Activated CD8-positive, alpha-beta memory T cell treated with anti-CD3 and anti-CD28 coated beads, Interleukin-2, amount 10 ng/mL, durations not matched to agents 7 days and 5 days (primary cell): Measurements from ENCODE around the gene MPDZ. TPM values are rescaled to one million over a fixed set of nuclear protein-coding genes. Genes with fewer than 3 reads are reported as not detected.

Experiments
- ATAC-seq: fragments of 150-1000 bp; cut with Tn5 transposase; one replicate; pipeline ENCODE4 v1.10.0; 2021; ENCODE audit warnings: moderate library complexity
- CTCF ChIA-PET: fragments of 350-600 bp; sonication (Branson Sonifier 250); formaldehyde crosslinking; loops from one replicate; lab custom pipeline; 2021; ENCODE audit warnings: antibody characterized with exemption; lab: Charles Lee
- DNase-seq: peaks from one replicate; pipeline ENCODE4 v3.0.0-alpha.2; 2020
- H3K27ac Mint-ChIP-seq: one replicate; pipeline ENCODE4 v1.8.0; 2021; ENCODE audit warnings: mild to moderate bottlenecking, mixed read lengths
- H3K27me3 Mint-ChIP-seq: one replicate; pipeline ENCODE4 v1.8.0; 2021; ENCODE audit warnings: mixed read lengths
- H3K36me3 Mint-ChIP-seq: one replicate; pipeline ENCODE4 v1.8.0; 2021; ENCODE audit warnings: mild to moderate bottlenecking, mixed read lengths
- H3K4me1 Mint-ChIP-seq: one replicate; pipeline ENCODE4 v1.8.0; 2021; ENCODE audit warnings: mixed read lengths
- H3K4me3 Mint-ChIP-seq: one replicate; pipeline ENCODE4 v1.8.0; 2021; ENCODE audit warnings: mild to moderate bottlenecking, moderate library complexity, mixed read lengths
- H3K9me3 Mint-ChIP-seq: one replicate; pipeline ENCODE4 v1.8.0; 2022; ENCODE audit warnings: low read depth, mixed read lengths
- total RNA-seq, 2 experiments: library from RNA; stranded (reverse); gene quantifications; one replicate each; pipeline ENCODE4 v1.2.3, GENCODE V29; 2021

The MPDZ gene
- total RNA-seq, 2 experiments from 2014 or later = not detected

DNA sequence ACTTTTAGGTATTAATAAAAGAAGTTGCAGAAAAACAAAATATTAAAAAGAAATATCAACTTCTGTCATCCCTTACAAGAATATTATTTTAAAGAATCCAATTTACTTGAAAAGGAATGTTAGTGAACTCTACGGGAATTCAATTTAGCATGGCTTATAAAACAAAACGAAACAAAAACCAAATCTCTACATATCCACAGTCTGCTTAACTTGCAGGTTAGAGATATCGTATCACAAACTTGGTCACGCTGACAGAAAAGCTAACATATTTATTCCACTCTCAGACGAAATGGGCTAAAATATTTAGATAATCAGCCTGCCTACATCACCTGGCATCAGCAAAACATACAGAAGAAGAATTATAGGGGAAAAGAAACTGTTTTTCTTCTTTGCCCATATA lies 92.7 kb downstream of the MPDZ start:
- CTCF ChIA-PET = no interaction called here
- no peak overlapping the region for H3K27ac Mint-ChIP-seq
- no peaks in the 10 kb centered on the region for H3K4me1 Mint-ChIP-seq
- H3K36me3 Mint-ChIP-seq = no peaks in the 10 kb centered on the region
- no peak overlapping the region for H3K4me3 Mint-ChIP-seq
- ATAC-seq = no peak
- no peak for DNase-seq
- H3K9me3 Mint-ChIP-seq = peaks cover 4% of the 10 kb centered on the region
- no peaks in the 10 kb centered on the region for H3K27me3 Mint-ChIP-seq

DNA sequence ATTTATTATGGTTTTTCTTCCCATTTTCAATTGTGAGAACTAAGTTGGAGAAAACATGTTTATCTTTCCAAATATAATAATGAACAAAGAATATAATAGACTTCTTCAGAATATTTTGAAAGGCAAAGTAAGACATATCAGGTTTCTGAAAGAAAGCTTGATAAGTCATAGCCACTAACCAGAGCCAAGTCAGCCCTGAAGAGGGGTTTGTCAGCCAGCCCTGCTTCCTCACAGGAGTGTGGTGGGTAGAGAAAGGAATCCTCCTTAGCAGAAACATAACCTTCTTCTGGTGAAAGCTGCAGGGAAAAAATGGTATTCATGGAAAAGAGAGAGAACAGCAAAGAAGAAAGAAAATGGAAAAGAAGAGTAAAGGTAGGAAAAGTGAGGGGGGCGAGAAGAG lies 93.4 kb downstream of the MPDZ start:
- DNase-seq (no peak), ATAC-seq (no peak)
- no peak overlapping the region for H3K27ac Mint-ChIP-seq
- CTCF ChIA-PET = no interaction called here
- H3K36me3 Mint-ChIP-seq = no peaks in the 10 kb centered on the region
- H3K27me3 Mint-ChIP-seq = no peaks in the 10 kb centered on the region
- H3K4me1 Mint-ChIP-seq = no peaks in the 10 kb centered on the region
- peaks cover 4% of the 10 kb centered on the region for H3K9me3 Mint-ChIP-seq
- no peak overlapping the region for H3K4me3 Mint-ChIP-seq

- Mint-ChIP-seq H3K4me1 (no peaks in the 10 kb centered on the region), H3K9me3 (peaks cover 11% of the 10 kb centered on the region), H3K27ac (no peak overlapping the region), H3K27me3 (no peaks in the 10 kb centered on the region), H3K4me3 (no peak overlapping the region), H3K36me3 (no peaks in the 10 kb centered on the region)
- CTCF ChIA-PET = no interaction called here
- ATAC-seq (no peak), DNase-seq (no peak)
These were observed 97.8 kb downstream of the MPDZ start for GRCh38 chr9:13181652-13182051.

- Mint-ChIP-seq H3K27ac (no peak overlapping the region), H3K4me3 (no peak overlapping the region), H3K4me1 (no peaks in the 10 kb centered on the region), H3K9me3 (peaks cover 11% of the 10 kb centered on the region), H3K36me3 (no peaks in the 10 kb centered on the region), H3K27me3 (no peaks in the 10 kb centered on the region)
- DNase-seq = no peak
- no peak for ATAC-seq
- CTCF ChIA-PET = no interaction called here
These were observed 100.2 kb downstream of the MPDZ start for GRCh38 chr9:13179257-13179656.

- Mint-ChIP-seq H3K36me3 (no peaks in the 10 kb centered on the region), H3K27ac (no peak overlapping the region), H3K4me3 (no peak overlapping the region), H3K9me3 (peaks cover 17% of the 10 kb centered on the region), H3K27me3 (no peaks in the 10 kb centered on the region), H3K4me1 (no peaks in the 10 kb centered on the region)
- ATAC-seq = no peak
- CTCF ChIA-PET = no interaction called here
- no peak for DNase-seq
These were observed 103.8 kb downstream of the MPDZ start for GRCh38 chr9:13175732-13176131.

DNA sequence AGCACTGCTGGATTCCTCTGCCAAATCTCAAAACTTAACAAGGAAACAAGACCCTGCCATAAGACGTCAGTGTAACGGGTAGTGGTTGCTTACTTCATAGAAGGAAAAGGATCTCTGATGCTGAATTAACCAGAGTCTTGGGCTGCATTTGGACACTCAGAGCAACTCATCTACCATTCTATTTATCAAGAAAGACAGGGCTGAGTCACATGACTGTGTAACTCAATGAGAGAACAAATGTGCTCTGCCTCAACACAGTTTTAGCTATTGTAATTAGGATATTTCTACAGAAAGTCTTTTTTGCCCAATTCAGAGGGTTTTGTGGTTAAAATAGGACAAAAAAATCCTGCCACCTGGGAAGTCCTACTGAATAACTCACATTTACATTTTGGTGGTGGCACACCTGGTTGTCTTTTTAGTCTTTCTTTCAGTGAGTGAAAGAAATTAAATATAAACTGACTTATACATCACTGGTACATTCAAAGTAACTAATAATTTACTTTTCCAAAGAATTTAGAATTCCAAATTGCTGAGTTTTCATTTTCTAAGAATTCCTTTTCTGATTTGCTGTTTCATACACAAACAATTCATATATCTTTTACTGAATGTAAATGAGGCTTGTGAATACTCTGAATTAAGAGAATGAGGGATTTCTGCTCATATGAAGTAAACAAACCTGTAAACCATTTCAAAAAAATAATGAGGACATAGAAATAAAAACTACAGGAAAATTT lies 104.4 kb downstream of the MPDZ start:
- Mint-ChIP-seq H3K36me3 (no peaks in the 10 kb centered on the region), H3K9me3 (peaks cover 14% of the 10 kb centered on the region), H3K4me1 (no peaks in the 10 kb centered on the region), H3K4me3 (no peak overlapping the region), H3K27ac (no peak overlapping the region), H3K27me3 (no peaks in the 10 kb centered on the region)
- CTCF ChIA-PET = no interaction called here
- no peak for DNase-seq
- ATAC-seq = no peak

DNA sequence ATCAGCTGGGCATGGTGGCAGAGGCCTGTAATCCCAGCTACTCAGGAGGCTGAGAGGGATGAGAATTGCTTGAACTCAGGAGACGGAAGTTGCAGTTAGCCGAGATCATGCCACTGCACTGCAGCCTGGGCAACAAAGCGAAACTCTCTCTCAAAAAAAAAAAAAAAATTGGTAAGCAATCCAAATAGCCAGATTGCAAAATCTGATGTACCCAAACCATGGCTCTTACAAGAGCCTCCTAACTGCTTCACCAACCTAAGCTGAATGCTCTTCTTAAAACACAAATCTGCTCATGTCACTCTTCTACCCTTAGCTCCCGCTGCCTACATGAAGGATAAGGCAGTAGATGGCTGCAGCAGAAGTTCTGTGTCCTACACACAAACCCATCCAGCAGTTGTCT lies 105.9 kb downstream of the MPDZ start:
- Mint-ChIP-seq H3K27me3 (no peaks in the 10 kb centered on the region), H3K9me3 (peaks cover 12% of the 10 kb centered on the region), H3K4me1 (no peaks in the 10 kb centered on the region), H3K4me3 (no peak overlapping the region), H3K27ac (no peak overlapping the region), H3K36me3 (no peaks in the 10 kb centered on the region)
- DNase-seq = no peak
- CTCF ChIA-PET = no interaction called here
- ATAC-seq = no peak

DNA sequence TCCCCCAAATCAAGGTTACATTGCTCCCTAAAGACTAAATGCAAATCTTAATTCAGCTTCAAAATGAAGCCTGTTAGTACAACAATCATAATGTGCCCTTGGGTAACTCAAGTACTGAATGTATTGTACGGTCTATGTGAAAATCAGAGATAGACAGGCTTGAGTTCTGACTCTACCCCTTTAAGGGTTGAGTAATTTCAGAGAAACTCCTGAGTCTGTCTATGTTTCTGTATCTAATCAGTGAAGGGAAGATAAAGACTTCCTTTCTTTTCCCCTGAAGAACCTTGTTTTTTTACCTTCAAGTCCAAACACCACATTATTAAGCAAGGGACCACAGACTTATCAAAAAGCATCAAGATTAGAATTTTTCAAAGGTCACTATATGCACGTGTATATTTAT lies 108.2 kb downstream of the MPDZ start:
- Mint-ChIP-seq H3K36me3 (no peaks in the 10 kb centered on the region), H3K27ac (no peak overlapping the region), H3K4me3 (no peak overlapping the region), H3K9me3 (peaks cover 12% of the 10 kb centered on the region), H3K27me3 (no peaks in the 10 kb centered on the region), H3K4me1 (no peaks in the 10 kb centered on the region)
- CTCF ChIA-PET = no interaction called here
- no peak for ATAC-seq
- no peak for DNase-seq

DNA sequence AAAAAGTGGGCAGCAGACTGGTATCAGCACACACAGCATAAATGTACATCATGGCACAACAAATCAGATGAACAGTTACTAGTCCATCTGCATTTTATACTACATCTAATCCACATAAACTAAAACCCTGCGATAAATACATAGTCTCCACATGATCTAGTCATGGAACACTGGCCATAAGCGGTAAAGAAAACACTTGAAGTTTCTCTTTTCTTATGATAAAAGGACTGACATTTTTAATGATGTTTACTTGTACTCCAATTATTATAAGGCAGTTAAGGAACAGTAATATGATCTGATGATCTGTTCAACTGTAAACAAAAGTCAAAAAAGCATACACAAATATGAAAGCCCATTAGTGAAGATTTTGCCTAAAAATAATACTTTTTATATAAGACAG lies 112.5 kb downstream of the MPDZ start:
- Mint-ChIP-seq H3K4me1 (no peaks in the 10 kb centered on the region), H3K9me3 (peaks cover 2% of the 10 kb centered on the region), H3K27ac (no peak overlapping the region), H3K4me3 (no peak overlapping the region), H3K36me3 (no peaks in the 10 kb centered on the region), H3K27me3 (no peaks in the 10 kb centered on the region)
- DNase-seq (no peak), ATAC-seq (no peak)
- CTCF ChIA-PET = no interaction called here

DNA sequence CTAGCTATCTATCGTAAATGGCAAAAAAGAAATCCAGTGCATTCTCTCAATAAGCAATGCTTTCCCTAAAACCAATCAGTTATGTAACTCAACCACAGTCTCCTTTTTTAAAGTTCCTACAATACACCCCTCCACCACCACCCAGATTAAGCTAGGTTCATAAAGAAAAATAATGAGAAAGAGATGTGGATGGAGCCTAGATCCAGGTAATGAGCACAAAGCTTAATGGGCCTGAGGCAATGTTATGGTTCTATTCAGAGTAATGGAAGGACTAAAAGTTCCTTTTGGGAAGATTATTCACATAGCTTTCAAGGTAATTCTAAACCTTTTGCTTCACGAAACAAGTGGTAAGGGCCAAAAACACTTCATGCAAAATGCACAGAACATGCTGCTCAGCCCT lies 113.5 kb downstream of the MPDZ start:
- CTCF ChIA-PET = no interaction called here
- ATAC-seq = no peak
- no peak overlapping the region for H3K27ac Mint-ChIP-seq
- H3K27me3 Mint-ChIP-seq = no peaks in the 10 kb centered on the region
- DNase-seq = no peak
- peaks cover 2% of the 10 kb centered on the region for H3K9me3 Mint-ChIP-seq
- H3K4me3 Mint-ChIP-seq = no peak overlapping the region
- no peaks in the 10 kb centered on the region for H3K4me1 Mint-ChIP-seq
- H3K36me3 Mint-ChIP-seq = no peaks in the 10 kb centered on the region

- DNase-seq = no peak
- Mint-ChIP-seq H3K4me1 (no peaks in the 10 kb centered on the region), H3K27me3 (no peaks in the 10 kb centered on the region), H3K4me3 (no peak overlapping the region), H3K36me3 (no peaks in the 10 kb centered on the region), H3K9me3 (peaks cover 2% of the 10 kb centered on the region), H3K27ac (no peak overlapping the region)
- no peak for ATAC-seq
- CTCF ChIA-PET = no interaction called here
These were observed 114.1 kb downstream of the MPDZ start for GRCh38 chr9:13165236-13165945.

DNA sequence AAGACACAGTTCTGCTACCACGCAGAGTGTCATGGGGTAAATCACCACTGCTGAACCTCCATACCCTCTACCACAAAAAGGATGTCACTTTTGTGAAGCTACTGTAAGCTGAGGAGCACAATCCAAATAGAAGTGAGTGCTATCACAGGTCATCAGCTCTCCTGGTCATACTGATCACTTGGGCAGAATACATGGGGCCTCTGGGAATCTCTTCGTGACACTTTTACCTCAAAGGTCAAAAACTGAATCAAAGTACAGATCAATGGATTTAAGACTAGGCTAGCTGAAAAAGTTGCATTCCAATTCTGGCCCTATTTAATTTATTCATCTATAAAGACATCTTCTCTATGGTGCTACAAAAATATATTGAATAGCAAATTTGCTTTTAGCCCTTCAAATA lies 115.5 kb downstream of the MPDZ start:
- H3K36me3 Mint-ChIP-seq = no peaks in the 10 kb centered on the region
- DNase-seq (no peak), ATAC-seq (no peak)
- no peaks in the 10 kb centered on the region for H3K9me3 Mint-ChIP-seq
- H3K4me3 Mint-ChIP-seq = no peak overlapping the region
- CTCF ChIA-PET = no interaction called here
- no peaks in the 10 kb centered on the region for H3K4me1 Mint-ChIP-seq
- no peak overlapping the region for H3K27ac Mint-ChIP-seq
- H3K27me3 Mint-ChIP-seq = no peaks in the 10 kb centered on the region

DNA sequence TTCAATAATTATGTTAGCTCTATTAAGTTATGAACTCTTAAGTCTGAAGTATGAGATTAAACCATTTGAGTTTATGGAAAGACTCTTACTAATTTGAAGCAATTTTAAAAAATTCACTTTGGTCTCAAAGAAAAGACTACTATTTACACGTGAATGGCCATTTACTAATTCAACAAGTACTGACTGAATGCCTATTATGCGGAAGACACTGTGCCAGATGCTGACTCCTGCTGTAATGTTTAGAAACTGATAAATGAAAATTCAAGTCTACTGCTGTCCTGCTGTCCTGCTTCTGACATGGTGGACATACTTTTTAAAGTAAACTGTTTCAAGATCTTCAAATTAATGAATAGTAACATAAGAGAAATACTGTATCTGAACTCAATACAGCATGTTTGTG lies 116.2 kb downstream of the MPDZ start:
- H3K27ac Mint-ChIP-seq = no peak overlapping the region
- CTCF ChIA-PET = no interaction called here
- H3K4me1 Mint-ChIP-seq = no peaks in the 10 kb centered on the region
- H3K9me3 Mint-ChIP-seq = no peaks in the 10 kb centered on the region
- DNase-seq = no peak
- H3K36me3 Mint-ChIP-seq = no peaks in the 10 kb centered on the region
- H3K4me3 Mint-ChIP-seq = no peak overlapping the region
- H3K27me3 Mint-ChIP-seq = no peaks in the 10 kb centered on the region
- ATAC-seq = no peak

- ATAC-seq (no peak), DNase-seq (no peak)
- Mint-ChIP-seq H3K27ac (no peak overlapping the region), H3K4me3 (no peak overlapping the region), H3K27me3 (no peaks in the 10 kb centered on the region), H3K36me3 (no peaks in the 10 kb centered on the region), H3K4me1 (no peaks in the 10 kb centered on the region), H3K9me3 (peaks cover 4% of the 10 kb centered on the region)
- CTCF ChIA-PET = no interaction called here
These were observed 119.4 kb downstream of the MPDZ start for GRCh38 chr9:13160051-13160450.
